Hepatocyte (in vitro differentiated cells): ENCODE measurements around the gene RASAL3. TPM values are rescaled to one million over a fixed set of nuclear protein-coding genes. Genes with fewer than 3 reads are reported as not detected.

Experiments used
- DNase-seq: peaks from one replicate; pipeline ENCODE4 v3.0.0-alpha.2; 2016; ENCODE audit warnings: low spot score
- H2AFZ ChIP-seq: fragments of 200-600 bp; sonication (generic); 2 replicates; pipeline ENCODE4 v1.6.0; 2016; ENCODE audit warnings: antibody characterized with exemption, mild to moderate bottlenecking
- H3K27ac ChIP-seq: fragments of 200-600 bp; sonication (generic); 2 replicates; pipeline ENCODE4 v1.5.1; 2016; ENCODE audit warnings: mild to moderate bottlenecking
- H3K27me3 ChIP-seq: fragments of 200-600 bp; sonication (generic); 2 replicates; pipeline ENCODE4 v1.6.1; 2016
- H3K36me3 ChIP-seq: fragments of 200-600 bp; sonication (generic); replicated peaks from 2 replicates; pipeline ENCODE4 v1.5.1; 2016; ENCODE audit warnings: low read depth; ENCODE audit not compliant: insufficient read depth
- H3K4me1 ChIP-seq: fragments of 200-600 bp; sonication (generic); 2 replicates; pipeline ENCODE4 v1.5.1; 2016; ENCODE audit warnings: mild to moderate bottlenecking, moderate library complexity; ENCODE audit not compliant: insufficient read depth
- H3K4me2 ChIP-seq: fragments of 200-600 bp; sonication (generic); 2 replicates; pipeline ENCODE4 v1.6.0; 2016
- H3K4me3 ChIP-seq: fragments of 200-600 bp; sonication (generic); 2 replicates; pipeline ENCODE4 v1.5.1; 2016; ENCODE audit warnings: mild to moderate bottlenecking
- H3K79me2 ChIP-seq: fragments of 200-600 bp; sonication (generic); 2 replicates; pipeline ENCODE4 v1.6.0; 2017; ENCODE audit warnings: mild to moderate bottlenecking
- H3K9me2 ChIP-seq: fragments of 200-600 bp; sonication (generic); replicated peaks from 2 replicates; pipeline ENCODE4 v1.6.0; 2017; ENCODE audit warnings: mild to moderate bottlenecking; ENCODE audit not compliant: insufficient read depth
- H3K9me3 ChIP-seq: fragments of 200-600 bp; sonication (generic); 2 replicates; pipeline ENCODE4 v1.5.1; 2016; ENCODE audit warnings: low read depth, mild to moderate bottlenecking
- H4K20me1 ChIP-seq: fragments of 200-600 bp; sonication (generic); 2 replicates; pipeline ENCODE4 v1.6.0; 2016; ENCODE audit warnings: mild to moderate bottlenecking; ENCODE audit not compliant: insufficient read depth, poor library complexity, severe bottlenecking
- EZH2 ChIP-seq: fragments of 200-600 bp; sonication (generic); IDR thresholded peaks from 2 replicates; pipeline ENCODE4 v1.6.1; 2016; ENCODE audit warnings: antibody characterized with exemption, mild to moderate bottlenecking, borderline replicate concordance
- EZH2phosphoT487 ChIP-seq: fragments of 200-600 bp; sonication (generic); IDR thresholded peaks from one replicate; pipeline ENCODE4 v1.6.1; 2018; ENCODE audit warnings: antibody characterized with exemption, mild to moderate bottlenecking, low read depth, moderate library complexity; ENCODE audit not compliant: unreplicated experiment, severe bottlenecking
- WGBS: methylation state at CpG from one replicate; pipeline ENCODE4 v1.1.6; 2016; ENCODE audit warnings: low lambda C conversion rate; ENCODE audit errors: missing lambda C conversion rate; 5-methylcytosine and 5-hydroxymethylcytosine counted together
- polyA plus RNA-seq: library from polyadenylated mRNA; unstranded; fragments of >200 nt; fragmentation: Nextera tagmentation; extraction: Ambion mirVana; gene quantifications from 2 replicates; pipeline ENCODE4 v1.2.1, GENCODE V29; 2016
- total RNA-seq: library from RNA; depleted of rRNA; stranded (reverse); fragments of >200 nt; gene quantifications from 2 replicates; pipeline ENCODE4 v1.2.3, GENCODE V29; 2014
- TF ChIP-seq, protein P1 (sequence below): fragments of 200-600 bp; sonication (generic); IDR thresholded peaks from 2 replicates; pipeline ENCODE4 v1.5.1; 2016; ENCODE audit warnings: antibody characterized with exemption, mild to moderate bottlenecking; ENCODE audit not compliant: poor library complexity

The RASAL3 gene
- total and polyA plus RNA-seq, 2 experiments from 2014 or later: 0.07 to 0.23 TPM

DNA sequence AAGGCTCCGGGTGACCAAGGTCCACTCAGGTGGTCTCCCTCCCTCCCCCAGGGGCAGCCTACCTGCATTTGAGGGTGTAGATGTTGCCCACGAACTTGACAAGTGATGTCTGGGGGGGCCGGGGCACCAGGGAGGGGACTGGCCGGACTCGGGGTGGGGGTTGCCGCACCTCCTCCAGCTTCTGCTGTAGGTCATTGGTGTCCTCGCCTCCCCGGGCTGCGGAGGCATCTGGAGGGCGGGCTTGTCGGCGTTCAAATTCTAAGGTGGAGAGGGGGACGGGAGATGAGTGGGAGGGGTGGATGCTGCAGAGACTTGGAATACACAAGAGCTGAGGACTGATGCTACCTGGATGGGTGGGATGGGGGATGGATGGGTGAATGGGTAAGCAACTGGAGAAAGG is 40.2 kb downstream of the RASAL3 start:
- H3K9me2 ChIP-seq: no peaks in the 10 kb centered on the region
- H3K27me3 ChIP-seq: no peaks in the 10 kb centered on the region
- DNase-seq: no peak
- H3K9me3 ChIP-seq: no peaks in the 10 kb centered on the region
- H3K4me2 ChIP-seq: no peak overlapping the region
- TF ChIP-seq EZH2: no peak
- H3K79me2 ChIP-seq: peaks cover 13% of the 10 kb centered on the region
- no peaks in the 10 kb centered on the region for H3K36me3 ChIP-seq
- H2AFZ ChIP-seq: no peak overlapping the region
- 93% methylated on average over 13 of the region's 13 CpGs for WGBS
- peaks cover 4% of the 10 kb centered on the region for H3K4me1 ChIP-seq
- no peak overlapping the region for H3K4me3 ChIP-seq
- H4K20me1 ChIP-seq: no peaks in the 10 kb centered on the region
- H3K27ac ChIP-seq: no peak overlapping the region

DNA sequence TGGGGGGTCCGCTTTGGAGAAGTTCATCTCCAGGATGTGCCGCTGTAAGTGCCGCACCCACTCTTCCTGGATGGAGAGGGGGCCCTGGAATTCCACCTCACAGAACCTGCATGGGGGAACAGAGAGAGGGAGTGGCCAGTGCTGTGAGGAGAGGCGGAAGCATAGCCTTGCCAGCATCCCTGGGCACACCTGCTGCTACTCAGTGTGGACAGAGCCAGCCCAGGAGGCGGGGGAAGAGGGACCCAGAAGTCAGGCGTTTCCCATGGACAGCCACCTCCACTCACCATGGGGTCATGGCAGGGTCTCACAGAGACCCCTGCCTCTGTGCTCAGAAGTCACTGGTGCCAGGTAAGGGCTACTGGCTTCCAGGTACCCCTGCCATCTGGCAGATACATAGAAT is 41.2 kb downstream of the RASAL3 start:
- 99% methylated on average over 6 of the region's 6 CpGs for WGBS
- Histone ChIP-seq H3K36me3 (no peaks in the 10 kb centered on the region), H3K79me2 (peaks cover 7% of the 10 kb centered on the region), H3K27me3 (no peaks in the 10 kb centered on the region), H3K4me2 (no peak overlapping the region), H3K4me3 (no peak overlapping the region), H4K20me1 (no peaks in the 10 kb centered on the region), H2AFZ (no peak overlapping the region), H3K4me1 (peaks cover 4% of the 10 kb centered on the region), H3K9me3 (no peaks in the 10 kb centered on the region), H3K9me2 (no peaks in the 10 kb centered on the region), H3K27ac (no peak overlapping the region)
- no peak for DNase-seq
- no peak for TF ChIP-seq EZH2phosphoT487
- TF ChIP-seq, protein P1, sequence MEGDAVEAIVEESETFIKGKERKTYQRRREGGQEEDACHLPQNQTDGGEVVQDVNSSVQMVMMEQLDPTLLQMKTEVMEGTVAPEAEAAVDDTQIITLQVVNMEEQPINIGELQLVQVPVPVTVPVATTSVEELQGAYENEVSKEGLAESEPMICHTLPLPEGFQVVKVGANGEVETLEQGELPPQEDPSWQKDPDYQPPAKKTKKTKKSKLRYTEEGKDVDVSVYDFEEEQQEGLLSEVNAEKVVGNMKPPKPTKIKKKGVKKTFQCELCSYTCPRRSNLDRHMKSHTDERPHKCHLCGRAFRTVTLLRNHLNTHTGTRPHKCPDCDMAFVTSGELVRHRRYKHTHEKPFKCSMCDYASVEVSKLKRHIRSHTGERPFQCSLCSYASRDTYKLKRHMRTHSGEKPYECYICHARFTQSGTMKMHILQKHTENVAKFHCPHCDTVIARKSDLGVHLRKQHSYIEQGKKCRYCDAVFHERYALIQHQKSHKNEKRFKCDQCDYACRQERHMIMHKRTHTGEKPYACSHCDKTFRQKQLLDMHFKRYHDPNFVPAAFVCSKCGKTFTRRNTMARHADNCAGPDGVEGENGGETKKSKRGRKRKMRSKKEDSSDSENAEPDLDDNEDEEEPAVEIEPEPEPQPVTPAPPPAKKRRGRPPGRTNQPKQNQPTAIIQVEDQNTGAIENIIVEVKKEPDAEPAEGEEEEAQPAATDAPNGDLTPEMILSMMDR: no peak
- no peak for TF ChIP-seq EZH2

DNA sequence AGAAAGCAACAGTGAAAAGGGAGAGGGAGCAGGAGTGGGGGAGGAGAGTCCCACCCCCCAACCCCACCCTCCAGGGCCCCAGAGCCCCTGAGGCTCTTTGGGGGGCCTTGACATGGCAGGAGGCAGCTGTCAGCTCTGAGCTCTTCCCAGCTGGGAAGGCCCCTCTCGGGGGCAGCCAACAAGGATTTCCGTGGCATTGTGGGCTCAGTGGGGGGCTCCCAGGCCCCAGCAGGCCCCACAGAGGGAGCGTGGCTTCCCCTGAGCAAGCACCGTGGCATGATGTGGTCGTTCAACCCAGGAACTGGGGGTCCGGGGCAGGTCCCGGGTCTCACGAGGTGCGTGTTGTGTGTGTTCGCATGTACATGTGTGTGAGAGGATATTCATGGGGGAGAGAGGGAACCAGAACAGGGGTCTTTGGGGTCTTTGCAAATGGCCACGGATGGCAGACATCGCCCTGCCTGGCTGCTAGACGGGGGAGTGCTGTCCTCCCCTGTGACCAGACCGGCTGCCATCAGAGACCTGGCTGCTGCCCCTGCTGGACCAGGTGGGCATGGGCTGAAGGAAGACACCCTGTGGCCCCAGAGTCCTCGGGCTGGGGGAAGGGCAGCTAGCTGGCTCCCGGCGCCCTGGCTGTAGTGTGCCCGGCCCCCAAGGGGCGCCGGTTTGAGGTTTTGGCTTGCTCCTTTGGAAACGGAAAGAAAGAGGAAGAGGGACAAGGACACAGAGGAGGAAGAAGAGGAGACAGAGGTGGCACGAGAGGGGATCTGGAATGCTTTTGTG is 41.9 kb downstream of the RASAL3 start:
- no peaks in the 10 kb centered on the region for H3K9me3 ChIP-seq
- peaks cover 4% of the 10 kb centered on the region for H3K4me1 ChIP-seq
- no peak overlapping the region for H2AFZ ChIP-seq
- peaks cover 6% of the 10 kb centered on the region for H4K20me1 ChIP-seq
- no peak overlapping the region for H3K4me3 ChIP-seq
- TF ChIP-seq, protein P1: no peak
- TF ChIP-seq EZH2 (no peak), EZH2phosphoT487 (no peak)
- no peaks in the 10 kb centered on the region for H3K9me2 ChIP-seq
- peaks cover 11% of the 10 kb centered on the region for H3K79me2 ChIP-seq
- H3K36me3 ChIP-seq: no peaks in the 10 kb centered on the region
- DNase-seq: no peak
- no peak overlapping the region for H3K4me2 ChIP-seq
- H3K27me3 ChIP-seq: no peaks in the 10 kb centered on the region
- 97% methylated on average over 22 of the region's 22 CpGs for WGBS
- H3K27ac ChIP-seq: no peak overlapping the region

DNA sequence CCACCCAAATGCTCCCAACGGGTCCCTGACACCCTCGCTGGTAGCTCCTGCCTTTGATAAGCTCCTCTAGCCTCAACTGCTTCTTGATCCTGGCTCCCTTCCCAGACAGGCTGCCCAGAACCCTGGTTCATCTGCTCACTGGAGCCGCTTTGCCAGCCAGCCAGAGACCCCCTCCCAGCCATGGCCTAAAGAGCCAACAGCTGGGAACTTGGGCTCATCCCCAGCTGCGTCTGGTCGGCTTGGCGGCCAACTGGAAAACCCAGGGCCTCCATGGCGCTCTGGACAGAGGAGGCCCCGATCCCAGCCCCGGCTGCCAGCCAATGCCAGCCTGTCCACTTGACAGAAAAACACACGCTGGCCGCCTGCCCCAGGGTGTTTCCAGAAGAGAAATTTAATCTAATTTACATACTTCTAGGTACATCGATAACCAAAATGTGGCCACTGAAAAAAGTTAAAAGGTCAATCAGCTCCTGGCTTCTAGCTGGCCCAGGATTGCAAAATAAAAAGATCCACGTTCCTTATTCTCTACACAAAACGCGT is 42.6 kb downstream of the RASAL3 start:
- Histone ChIP-seq H3K4me2 (no peak overlapping the region), H3K4me3 (no peak overlapping the region), H3K79me2 (peaks cover 18% of the 10 kb centered on the region), H3K9me2 (no peaks in the 10 kb centered on the region), H2AFZ (no peak overlapping the region), H4K20me1 (peaks cover 13% of the 10 kb centered on the region), H3K4me1 (peaks cover 11% of the 10 kb centered on the region), H3K27ac (no peak overlapping the region), H3K27me3 (no peaks in the 10 kb centered on the region), H3K9me3 (no peaks in the 10 kb centered on the region), H3K36me3 (no peaks in the 10 kb centered on the region)
- TF ChIP-seq EZH2 (no peak), EZH2phosphoT487 (no peak)
- TF ChIP-seq, protein P1: no peak
- DNase-seq: no peak
- 89% methylated on average over 15 of the region's 15 CpGs for WGBS
